Activated T-helper 1 cell treated with anti-CD3 and anti-CD28 coated beads, Interleukin-2, amount 50 U/mL, for 16 hours (primary cell): ENCODE results near the gene GPC3.

ENCODE experiments used
- DNase-seq, 2 donors: peaks; one replicate each; pipeline ENCODE4 v3.0.0-alpha.2; 2020; ENCODE audit warnings: low read depth in 1 of 2, low spot score in 1 of 2

The GPC3 gene

GRCh38 chrX:133929836-133930464, 55.4 kb downstream of the GPC3 start:
- DNase-seq, result no peak

DNA sequence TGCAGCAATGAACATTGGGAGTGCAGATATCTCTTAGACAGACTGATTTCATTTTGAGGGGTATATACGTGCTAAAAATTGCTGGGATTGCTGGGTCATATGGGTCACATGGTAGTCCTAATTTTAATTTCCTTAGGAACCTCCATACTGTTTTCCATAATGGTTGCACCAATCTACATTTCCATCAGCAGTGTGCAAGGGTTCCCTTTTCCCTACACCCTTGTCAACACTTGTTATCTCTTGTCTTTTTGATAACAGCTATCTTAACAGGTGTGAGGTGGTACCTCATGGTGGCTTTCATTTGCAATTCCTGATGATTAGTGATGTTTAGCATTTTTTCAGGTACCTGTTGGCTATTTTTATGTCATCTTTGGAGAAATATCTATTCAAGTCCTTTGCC, 57.0 kb downstream of the GPC3 start:
- DNase-seq, result no peak

DNA sequence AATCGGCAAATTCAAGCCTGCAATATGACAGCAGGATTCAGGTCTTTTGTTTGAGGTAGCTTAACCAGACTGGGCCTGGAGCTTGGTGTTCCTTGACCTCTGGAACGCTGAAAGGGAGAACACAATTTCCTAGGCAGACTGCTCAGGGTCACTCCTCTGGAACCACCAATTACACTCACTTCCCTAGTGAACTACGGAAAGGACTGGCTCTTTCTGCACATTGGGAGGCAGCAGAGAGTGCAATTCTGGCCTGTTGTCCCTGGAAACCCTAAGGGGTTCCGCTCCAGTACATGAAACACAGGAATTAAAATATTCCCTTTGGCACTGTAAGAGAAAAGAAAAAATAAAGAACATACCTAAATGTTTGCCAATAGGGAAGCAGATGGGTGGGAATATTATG, 58.6 kb downstream of the GPC3 start:
- no peak for DNase-seq

DNA sequence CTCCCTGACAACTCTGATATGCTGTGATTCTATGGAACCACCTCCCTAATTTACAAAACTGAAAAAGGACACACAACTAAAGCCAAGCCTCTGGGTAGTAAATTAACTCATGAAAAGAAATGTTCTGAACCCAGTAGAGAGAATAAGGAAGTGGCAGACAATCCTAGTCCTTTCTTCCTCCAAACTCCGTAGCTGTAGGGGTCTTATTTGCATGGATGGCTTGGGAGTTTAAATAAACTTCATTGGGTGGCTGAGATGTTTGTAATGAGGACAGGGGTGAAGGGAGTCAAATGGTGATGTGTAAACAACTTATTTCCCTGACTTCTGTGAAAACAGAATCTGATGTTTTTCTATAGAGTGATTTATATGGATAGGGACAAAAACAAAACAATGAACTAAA, 59.3 kb downstream of the GPC3 start:
- DNase-seq, result no peak

DNA sequence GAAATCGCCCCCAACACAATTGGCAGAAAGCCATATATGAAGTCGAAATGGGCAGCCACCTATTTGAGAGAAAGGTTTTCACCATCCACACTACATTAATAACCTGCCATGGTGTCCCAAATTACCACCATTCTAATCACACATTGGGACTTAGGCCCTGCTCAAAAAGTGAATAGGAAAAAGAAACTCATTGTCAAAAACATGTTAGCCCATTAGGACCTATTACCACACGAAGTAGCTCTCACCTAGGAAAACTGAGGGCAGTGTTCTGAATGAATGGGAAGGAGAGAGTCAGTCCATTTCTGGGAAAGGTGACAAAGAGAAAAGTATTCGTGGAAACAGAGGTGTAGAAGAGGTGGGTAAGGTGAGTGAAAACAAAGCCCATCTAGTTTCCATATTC, 60.8 kb downstream of the GPC3 start:
- DNase-seq, result no peak

DNA sequence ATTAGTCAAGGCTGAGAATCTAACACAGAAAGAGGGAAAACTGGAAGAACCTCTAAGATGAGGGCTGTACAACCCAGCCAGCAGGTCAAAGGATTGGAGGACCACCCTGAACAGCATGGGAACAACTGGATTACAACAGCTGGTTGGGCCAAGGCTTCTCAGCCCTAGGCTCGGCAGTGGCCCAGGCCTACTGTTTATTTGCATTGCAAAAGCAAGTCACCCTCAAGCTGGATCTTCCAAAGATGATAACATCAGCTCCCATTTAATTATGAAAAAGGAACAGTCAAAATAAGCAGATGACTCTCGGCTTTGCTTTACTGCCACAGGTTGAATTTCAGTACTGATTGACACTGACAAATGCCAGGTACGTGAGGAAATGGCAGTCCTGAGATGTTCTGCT, 61.8 kb downstream of the GPC3 start:
- no peak for DNase-seq

GRCh38 chrX:133923113-133923512, 62.3 kb downstream of the GPC3 start:
- no peak for DNase-seq

DNA sequence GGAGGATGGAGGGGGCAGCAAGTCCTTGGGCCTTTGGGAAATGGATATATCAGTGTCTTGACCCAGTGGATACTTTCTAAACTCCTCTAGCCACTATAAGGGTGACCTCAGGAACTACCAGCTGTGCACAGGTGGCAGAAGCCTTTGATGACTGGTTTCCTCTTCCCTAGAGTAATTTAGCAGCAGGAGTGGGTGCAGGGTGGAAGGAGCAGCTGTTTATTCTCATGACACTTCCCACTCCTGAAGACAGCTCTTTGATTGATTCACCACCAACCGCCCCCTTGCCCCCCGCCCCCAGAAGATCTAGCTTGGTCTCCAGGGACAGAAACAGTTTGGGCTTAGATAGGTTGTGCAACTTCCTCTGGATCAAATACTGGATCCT, 63.0 kb downstream of the GPC3 start:
- DNase-seq, result no peak

GRCh38 chrX:133921764-133922389, 63.5 kb downstream of the GPC3 start:
- DNase-seq, result no peak

GRCh38 chrX:133921086-133921485, 64.3 kb downstream of the GPC3 start:
- no peak for DNase-seq

GRCh38 chrX:133918361-133918771, 67.0 kb downstream of the GPC3 start:
- no peak for DNase-seq

- DNase-seq, result no peak
Observed at GRCh38 chrX:133916984-133917722, 68.2 kb downstream of the GPC3 start.

DNA sequence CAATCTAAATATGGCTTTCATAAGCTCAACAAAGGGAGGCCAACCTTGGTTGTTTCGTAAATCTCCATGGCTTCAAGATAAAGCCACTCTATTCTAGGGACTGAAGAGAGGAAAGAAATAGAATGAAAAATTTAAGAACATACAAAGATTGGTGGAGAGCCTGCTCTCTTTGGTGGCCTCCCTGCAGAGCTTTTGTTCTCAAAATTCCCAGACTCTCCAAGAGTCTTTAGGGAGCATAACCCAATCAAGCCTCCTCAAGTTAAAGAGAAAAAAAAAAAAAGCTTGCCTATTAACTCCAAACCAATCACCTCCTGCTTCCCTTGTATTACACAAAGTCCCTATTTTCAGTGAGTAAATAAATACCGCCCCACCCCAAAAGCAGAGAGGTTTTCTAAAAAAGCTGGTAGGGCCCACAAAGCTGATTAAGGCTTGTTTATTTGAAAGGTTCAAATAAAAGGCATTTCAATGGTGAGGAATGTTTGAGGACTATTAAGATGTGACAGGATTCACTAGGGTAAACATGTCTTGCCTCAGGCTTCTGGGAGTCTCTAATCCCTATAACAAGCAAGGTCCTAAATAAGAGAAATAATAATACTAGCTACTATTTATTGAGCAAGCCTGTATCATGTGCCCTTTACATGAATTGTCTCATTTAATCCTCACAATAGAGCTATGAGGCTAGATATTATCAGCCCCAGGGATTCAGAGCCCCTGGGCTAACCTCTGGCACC, 71.6 kb downstream of the GPC3 start:
- DNase-seq, result no peak

- no peak for DNase-seq
Observed at GRCh38 chrX:133913009-133913408, 72.4 kb downstream of the GPC3 start.

GRCh38 chrX:133911825-133912495, 73.4 kb downstream of the GPC3 start:
- DNase-seq, result no peak

- no peak for DNase-seq
Observed at GRCh38 chrX:133910539-133910938, 74.9 kb downstream of the GPC3 start.

DNA sequence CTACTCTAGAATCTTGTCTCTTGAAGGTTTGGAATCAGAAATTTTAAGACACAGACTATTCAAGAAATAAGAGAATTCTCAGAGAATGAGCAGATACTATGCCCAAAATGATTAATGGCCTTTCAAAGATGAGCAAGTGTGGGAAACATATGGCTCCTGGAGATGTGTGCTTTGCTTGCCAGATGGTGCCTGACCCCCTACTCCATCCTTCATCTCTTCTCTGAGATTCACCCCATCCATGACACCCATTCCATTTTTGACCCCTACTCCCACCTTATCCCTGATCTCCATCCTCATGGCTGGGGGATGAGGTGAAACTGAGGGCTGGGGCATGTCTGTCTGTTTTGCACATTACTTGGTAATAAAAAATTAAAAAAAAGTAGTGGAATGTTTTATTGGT, 75.5 kb downstream of the GPC3 start:
- no peak for DNase-seq

GRCh38 chrX:133908223-133908955, 77.0 kb downstream of the GPC3 start:
- DNase-seq, result no peak

GRCh38 chrX:133907606-133908005, 77.8 kb downstream of the GPC3 start:
- DNase-seq, result no peak

GRCh38 chrX:133905305-133905704, 80.1 kb downstream of the GPC3 start:
- no peak for DNase-seq
